ENCODE results near the gene RNF40. TPM values are rescaled to one million over a fixed set of nuclear protein-coding genes. Genes with fewer than 3 reads are reported as not detected.

RNF40 gene
- total RNA-seq, 4 donors from 2014 or later: 55.3 to 105 (median 77.8) TPM

- peaks cover 0 to 62% (median 31%) of the 10 kb centered on the region in 4 donors for H3K36me3 ChIP-seq
- no peak for DNase-seq
- in situ Hi-C loops (cut with MboI; ENCODE audit: low pct_ligation_motif_present in 1 of 4, low pct_unique_long_range_greater_than_20kb in 1 of 4, low sequenced_read_pairs in 3 of 4): no loop called here
These were observed 24.1 kb upstream of the RNF40 start for GRCh38 chr16:30737794-30738648.

DNA sequence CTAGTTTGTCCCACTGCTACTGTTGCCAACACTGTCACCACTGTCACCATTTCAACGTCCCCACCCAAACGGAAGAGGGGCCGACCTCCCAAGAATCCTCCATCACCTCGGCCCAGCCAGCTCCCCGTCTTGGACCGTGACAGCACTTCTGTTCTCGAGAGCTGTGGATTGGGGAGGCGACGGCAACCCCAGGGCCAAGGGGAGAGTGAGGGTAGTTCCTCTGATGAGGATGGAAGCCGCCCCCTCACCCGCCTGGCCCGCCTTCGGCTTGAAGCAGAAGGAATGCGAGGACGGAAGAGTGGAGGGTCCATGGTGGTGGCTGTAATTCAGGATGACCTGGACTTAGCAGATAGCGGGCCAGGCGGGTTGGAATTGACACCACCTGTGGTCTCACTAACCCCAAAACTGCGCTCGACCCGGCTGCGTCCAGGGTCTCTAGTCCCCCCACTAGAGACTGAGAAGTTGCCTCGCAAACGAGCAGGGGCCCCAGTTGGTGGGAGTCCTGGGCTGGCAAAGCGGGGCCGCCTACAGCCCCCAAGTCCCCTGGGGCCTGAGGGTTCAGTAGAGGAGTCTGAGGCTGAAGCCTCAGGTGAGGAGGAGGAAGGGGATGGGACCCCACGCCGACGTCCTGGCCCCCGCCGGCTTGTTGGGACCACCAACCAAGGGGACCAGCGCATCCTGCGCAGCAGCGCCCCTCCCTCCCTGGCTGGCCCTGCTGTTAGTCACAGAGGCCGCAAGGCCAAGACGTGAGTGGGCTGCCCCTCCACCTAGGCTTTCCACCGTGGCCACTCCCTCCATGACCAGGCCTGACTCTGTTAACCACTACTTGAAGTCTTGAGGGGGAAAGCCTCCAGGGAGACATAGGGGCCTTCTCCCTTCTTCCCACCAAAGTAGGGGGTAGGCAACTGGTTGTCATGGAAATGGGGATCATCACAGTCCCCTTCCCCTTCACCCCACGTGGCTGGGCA lies 22.9 kb upstream of the RNF40 start:
- peaks cover 0 to 49% (median 25%) of the 10 kb centered on the region in 4 donors for H3K36me3 ChIP-seq
- H3K9me3 ChIP-seq: no peaks in the 10 kb centered on the region
- WGBS, 2 donors (ENCODE audit: low coverage in 1 of 2): 0 to 89% methylated on average over 1 to 31 of the region's 37 CpGs
- H3K27me3 ChIP-seq: no peaks in the 10 kb centered on the region
- no peak overlapping the region for H3K4me3 ChIP-seq
- H3K27ac ChIP-seq: peak overlapping the region; percentile 72 to 84 (median 81)
- peaks cover 8 to 39% (median 30%) of the 10 kb centered on the region in 4 donors for H3K4me1 ChIP-seq
- no peak for DNase-seq
- in situ Hi-C loops (cut with MboI; ENCODE audit: low pct_ligation_motif_present in 1 of 4, low pct_unique_long_range_greater_than_20kb in 1 of 4, low sequenced_read_pairs in 3 of 4) (no loop called here), intact Hi-C loops (cut with DNase I; ENCODE audit: low total_unique reads) (no loop called here)
- TF ChIP-seq EP300 (IDR thresholded peaks at IDR 0.05; ENCODE audit: low read depth) (no peak), POLR2AphosphoS5 (IDR thresholded peaks at IDR 0.05) (no peak), POLR2A (IDR thresholded peaks at IDR 0.05) (no peak)
- TF ChIP-seq, protein P1, sequence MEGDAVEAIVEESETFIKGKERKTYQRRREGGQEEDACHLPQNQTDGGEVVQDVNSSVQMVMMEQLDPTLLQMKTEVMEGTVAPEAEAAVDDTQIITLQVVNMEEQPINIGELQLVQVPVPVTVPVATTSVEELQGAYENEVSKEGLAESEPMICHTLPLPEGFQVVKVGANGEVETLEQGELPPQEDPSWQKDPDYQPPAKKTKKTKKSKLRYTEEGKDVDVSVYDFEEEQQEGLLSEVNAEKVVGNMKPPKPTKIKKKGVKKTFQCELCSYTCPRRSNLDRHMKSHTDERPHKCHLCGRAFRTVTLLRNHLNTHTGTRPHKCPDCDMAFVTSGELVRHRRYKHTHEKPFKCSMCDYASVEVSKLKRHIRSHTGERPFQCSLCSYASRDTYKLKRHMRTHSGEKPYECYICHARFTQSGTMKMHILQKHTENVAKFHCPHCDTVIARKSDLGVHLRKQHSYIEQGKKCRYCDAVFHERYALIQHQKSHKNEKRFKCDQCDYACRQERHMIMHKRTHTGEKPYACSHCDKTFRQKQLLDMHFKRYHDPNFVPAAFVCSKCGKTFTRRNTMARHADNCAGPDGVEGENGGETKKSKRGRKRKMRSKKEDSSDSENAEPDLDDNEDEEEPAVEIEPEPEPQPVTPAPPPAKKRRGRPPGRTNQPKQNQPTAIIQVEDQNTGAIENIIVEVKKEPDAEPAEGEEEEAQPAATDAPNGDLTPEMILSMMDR (IDR thresholded peaks at IDR 0.05): no peak

More at GRCh38 chr16:30737794-30738648, 24.1 kb upstream of the RNF40 start:
- no peaks in the 10 kb centered on the region for H3K9me3 ChIP-seq
- H3K4me3 ChIP-seq: no peak overlapping the region
- intact Hi-C loops (cut with DNase I; ENCODE audit: low total_unique reads): no loop called here
- WGBS, 2 donors (ENCODE audit: low coverage in 1 of 2): 77 to 86% methylated on average over 5 to 25 of the region's 25 CpGs
- H3K27me3 ChIP-seq: no peaks in the 10 kb centered on the region
- peaks cover 8 to 31% (median 27%) of the 10 kb centered on the region in 4 donors for H3K4me1 ChIP-seq
- H3K27ac ChIP-seq: no peak overlapping the region
- TF ChIP-seq, protein P1 (IDR thresholded peaks at IDR 0.05): no peak
- no peak for TF ChIP-seq POLR2A (IDR thresholded peaks at IDR 0.05)
- TF ChIP-seq POLR2AphosphoS5 (IDR thresholded peaks at IDR 0.05): no peak
- no peak for TF ChIP-seq EP300 (IDR thresholded peaks at IDR 0.05; ENCODE audit: low read depth)

GRCh38 chr16:30740364-30741251 lies 21.5 kb upstream of the RNF40 start:
- TF ChIP-seq, protein P1 (IDR thresholded peaks at IDR 0.05): no peak
- peak; percentile 55 for TF ChIP-seq POLR2A (IDR thresholded peaks at IDR 0.05)
- TF ChIP-seq POLR2AphosphoS5 (IDR thresholded peaks at IDR 0.05): peak; percentile 15 to 80 (median 73)
- TF ChIP-seq EP300 (IDR thresholded peaks at IDR 0.05; ENCODE audit: low read depth): no peak
- peak overlapping the region; percentile 72 to 84 (median 81) for H3K27ac ChIP-seq
- H3K4me3 ChIP-seq: peak overlapping the region in 1 of 4 donors; percentile 8
- peaks cover 8 to 51% (median 37%) of the 10 kb centered on the region in 4 donors for H3K4me1 ChIP-seq
- intact Hi-C loops (cut with DNase I; ENCODE audit: low total_unique reads): no loop called here
- DNase-seq: peak; percentile 92
- in situ Hi-C loops (cut with MboI; ENCODE audit: low pct_ligation_motif_present in 1 of 4, low pct_unique_long_range_greater_than_20kb in 1 of 4, low sequenced_read_pairs in 3 of 4): no loop called here
- H3K27me3 ChIP-seq: no peaks in the 10 kb centered on the region
- peaks cover 0 to 39% (median 19%) of the 10 kb centered on the region in 4 donors for H3K36me3 ChIP-seq
- H3K9me3 ChIP-seq: no peaks in the 10 kb centered on the region
- WGBS, 2 donors (ENCODE audit: low coverage in 1 of 2): 33 to 54% methylated on average over 7 to 8 of the region's 8 CpGs

All from transverse colon (tissue), 4 donors.